ENCODE results near the gene SIRPD. TPM values are rescaled to one million over a fixed set of nuclear protein-coding genes. Genes with fewer than 3 reads are reported as not detected.

Gene SIRPD
- total and polyA plus RNA-seq, 2 of the 13 experiments (the other 11 are each of a cell fraction or from before 2014, with no cell fraction given): not detected

- TF ChIP-seq DMTF1 (CRISPR knock-in tag; IDR thresholded peaks at IDR 0.05) (no peak), ZC3H13 (CRISPR knock-in tag; IDR thresholded peaks at IDR 0.05) (no peak), SNAPC2 (CRISPR knock-in tag; IDR thresholded peaks at IDR 0.05) (no peak), SMARCC2 (IDR thresholded peaks at IDR 0.05) (no peak), ZNF335 (CRISPR knock-in tag; IDR thresholded peaks at IDR 0.05) (0 out of 2 replicates have a peak, but pooled peaks have one; percentile 49), ZFYVE20 (CRISPR knock-in tag; IDR thresholded peaks at IDR 0.05; ENCODE audit: borderline replicate concordance, low read depth) (no peak), ZFP36 (IDR thresholded peaks at IDR 0.05; ENCODE audit: borderline replicate concordance, low read depth, low read length, partially characterized antibody) (peak; percentile 57), NFRKB (IDR thresholded peaks at IDR 0.05) (no peak), TFDP1 (CRISPR knock-in tag; IDR thresholded peaks at IDR 0.05; ENCODE audit: borderline replicate concordance) (no peak; the same call in 1 of the 2 replicates), TSC22D2 (CRISPR knock-in tag; IDR thresholded peaks at IDR 0.05; ENCODE audit: borderline replicate concordance) (peak; percentile 79; the same call in 1 of the 2 replicates), FOXP1 (IDR thresholded peaks at IDR 0.05) (no peak), FOXP1 (CRISPR knock-in tag; IDR thresholded peaks at IDR 0.05) (0 out of 2 replicates have a peak, but pooled peaks have one; percentile 24), SOX13 (IDR thresholded peaks at IDR 0.05) (no peak), SOX13 (CRISPR knock-in tag; conservative IDR thresholded peaks at IDR 0.05 in 1 of 2, IDR thresholded peaks at IDR 0.05 in 1 of 2) (peak in 1 of 2 experiments; percentile 38; a peak in 1 of 4 replicates), NFKBIZ (CRISPR knock-in tag; IDR thresholded peaks at IDR 0.05) (0 out of 2 replicates have a peak, but pooled peaks have one; percentile 47), ARID5B (CRISPR knock-in tag; IDR thresholded peaks at IDR 0.05) (peak; percentile 64), CEBPG (CRISPR knock-in tag; IDR thresholded peaks at IDR 0.05) (peak; percentile 47; the same call in 1 of the 2 replicates), CREM (IDR thresholded peaks at IDR 0.05) (peak; percentile 47; the same call in 1 of the 2 replicates), CREM (CRISPR knock-in tag; IDR thresholded peaks at IDR 0.05) (no peak), ATF3 (CRISPR knock-in tag; IDR thresholded peaks at IDR 0.05) (no peak), GABPA (IDR thresholded peaks at IDR 0.05; ENCODE audit: low read depth, low read length) (no peak), GABPA (CRISPR knock-in tag; IDR thresholded peaks at IDR 0.05; ENCODE audit: low read depth) (peak; percentile 67), MYNN (CRISPR knock-in tag; IDR thresholded peaks at IDR 0.05; ENCODE audit: low read depth) (no peak), FOXO1 (CRISPR knock-in tag; IDR thresholded peaks at IDR 0.05) (peak; percentile 61; the same call in 1 of the 2 replicates), SALL1 (CRISPR knock-in tag; IDR thresholded peaks at IDR 0.05) (peak; percentile 39; the same call in 1 of the 2 replicates), CC2D1A (CRISPR knock-in tag; IDR thresholded peaks at IDR 0.05) (no peak)
These were observed 53.8 kb downstream of the SIRPD start (continued) for GRCh38 chr20:1503564-1504227.
